ENCODE data around the gene SET.

SET gene

DNA sequence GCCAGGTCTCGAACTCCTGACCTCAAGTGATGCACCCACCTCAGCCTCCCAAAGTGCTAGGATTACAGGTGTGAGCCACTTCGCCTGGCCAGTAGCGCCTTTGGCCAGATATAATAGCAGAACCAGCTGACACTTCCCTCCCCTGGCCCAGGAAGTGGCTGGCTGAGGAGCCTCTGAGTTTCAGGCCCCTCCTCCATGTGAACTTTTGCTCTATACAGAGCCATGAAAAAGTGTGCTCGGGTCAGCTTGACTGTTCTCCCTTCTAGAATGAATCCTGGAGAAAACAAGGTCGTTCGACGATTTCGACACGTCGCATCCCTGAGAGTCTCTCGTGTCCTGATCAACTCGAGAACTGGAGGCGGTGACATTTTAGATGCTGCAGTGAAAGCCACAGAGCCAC, 43.6 kb downstream of the SET start:
- DNase-seq: no peak

DNA sequence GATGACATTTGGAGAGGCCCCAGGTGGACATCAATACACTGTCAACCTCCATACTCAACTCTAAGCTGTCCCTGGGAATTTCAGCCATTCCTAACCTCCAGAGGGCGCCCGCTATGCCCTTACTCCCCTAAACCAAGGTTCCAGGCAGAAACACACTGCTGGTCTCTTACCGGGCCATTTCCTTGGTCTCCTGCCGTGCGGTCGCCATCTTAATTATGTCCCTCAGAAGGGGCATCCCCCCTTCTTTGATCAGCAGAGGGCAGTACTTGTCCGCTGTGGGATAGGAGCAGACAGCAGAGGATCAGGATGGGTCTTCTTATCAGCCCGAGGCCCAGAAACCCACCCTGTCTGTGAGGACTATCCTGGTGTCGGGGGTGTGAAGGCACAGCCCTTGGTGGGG, 44.2 kb downstream of the SET start:
- DNase-seq: no peak

DNA sequence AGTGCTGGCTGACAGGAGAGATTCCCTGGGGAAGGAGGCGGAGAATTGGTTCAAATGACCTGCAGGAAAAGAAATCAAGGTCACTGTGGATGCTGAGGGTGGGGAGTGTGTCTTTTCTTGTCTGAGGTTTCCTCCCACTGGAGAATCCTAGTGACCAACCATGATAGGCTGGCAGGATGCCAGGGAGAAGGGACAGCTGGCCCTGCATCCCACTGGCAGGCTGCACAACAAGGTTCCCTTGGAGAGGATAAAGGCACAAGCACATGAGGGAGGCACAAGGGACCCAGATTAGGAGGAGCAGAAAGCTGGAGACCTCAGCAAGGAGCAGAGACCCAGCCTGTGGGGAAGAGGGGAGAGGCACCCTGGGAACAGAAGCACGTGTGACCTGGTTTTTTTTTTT, 46.4 kb downstream of the SET start:
- DNase-seq: no peak

DNA sequence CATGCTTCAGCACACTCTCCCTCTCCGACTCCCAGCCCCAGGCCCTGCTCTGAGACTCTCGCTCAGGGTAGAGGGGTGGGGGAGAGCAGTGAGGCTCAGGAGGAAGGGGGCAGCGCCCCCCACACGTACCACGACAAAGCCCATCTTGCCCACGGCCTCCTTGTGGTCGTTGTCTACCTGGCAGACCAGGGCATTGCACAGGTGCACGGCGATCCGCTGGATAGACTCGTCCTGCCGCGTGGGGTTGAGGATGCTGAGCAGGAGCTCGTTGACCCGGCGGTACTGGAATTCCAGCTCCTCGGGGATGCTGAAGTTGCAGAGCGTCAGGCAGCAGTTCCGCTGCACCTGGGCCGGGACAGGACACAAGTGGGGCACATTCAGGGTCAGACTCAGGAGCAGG, 53.4 kb downstream of the SET start:
- no peak for DNase-seq

DNA sequence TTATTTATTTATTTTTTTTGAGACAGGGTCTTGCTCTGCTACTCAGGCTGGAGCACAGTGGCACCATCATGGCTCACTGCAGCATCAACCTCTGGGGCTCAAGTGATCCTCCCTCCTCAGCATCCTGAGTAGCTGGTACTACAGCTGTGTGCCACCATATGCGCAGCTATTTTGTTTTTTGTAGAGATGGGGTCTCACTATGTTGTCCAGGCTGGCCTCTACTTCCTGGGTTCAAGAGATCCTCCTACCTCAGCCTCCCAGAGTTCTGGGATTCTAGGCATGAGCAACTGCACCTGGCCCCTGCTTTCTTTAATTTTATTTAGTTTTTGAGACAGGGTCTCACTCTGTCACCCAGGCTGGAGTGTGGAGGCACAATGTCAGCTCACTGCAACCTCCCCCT, 54.4 kb downstream of the SET start:
- no peak for DNase-seq

Data from stimulated activated CD4-positive, alpha-beta T cell treated with anti-CD3 and anti-CD28 coated beads, Interleukin-4, amount 100 ng/mL, for 4 hours (primary cell).